HG02763 (cell line): ENCODE data around the gene SPAG8.

Experiments
- ATAC-seq: cut with Tn5 transposase; IDR thresholded peaks from one replicate; pipeline ENCODE4 v1.9.1; 2021; ENCODE audit warnings: mild to moderate bottlenecking, moderate library complexity; ENCODE audit not compliant: unreplicated experiment

The SPAG8 gene, protein sequence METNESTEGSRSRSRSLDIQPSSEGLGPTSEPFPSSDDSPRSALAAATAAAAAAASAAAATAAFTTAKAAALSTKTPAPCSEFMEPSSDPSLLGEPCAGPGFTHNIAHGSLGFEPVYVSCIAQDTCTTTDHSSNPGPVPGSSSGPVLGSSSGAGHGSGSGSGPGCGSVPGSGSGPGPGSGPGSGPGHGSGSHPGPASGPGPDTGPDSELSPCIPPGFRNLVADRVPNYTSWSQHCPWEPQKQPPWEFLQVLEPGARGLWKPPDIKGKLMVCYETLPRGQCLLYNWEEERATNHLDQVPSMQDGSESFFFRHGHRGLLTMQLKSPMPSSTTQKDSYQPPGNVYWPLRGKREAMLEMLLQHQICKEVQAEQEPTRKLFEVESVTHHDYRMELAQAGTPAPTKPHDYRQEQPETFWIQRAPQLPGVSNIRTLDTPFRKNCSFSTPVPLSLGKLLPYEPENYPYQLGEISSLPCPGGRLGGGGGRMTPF

DNA sequence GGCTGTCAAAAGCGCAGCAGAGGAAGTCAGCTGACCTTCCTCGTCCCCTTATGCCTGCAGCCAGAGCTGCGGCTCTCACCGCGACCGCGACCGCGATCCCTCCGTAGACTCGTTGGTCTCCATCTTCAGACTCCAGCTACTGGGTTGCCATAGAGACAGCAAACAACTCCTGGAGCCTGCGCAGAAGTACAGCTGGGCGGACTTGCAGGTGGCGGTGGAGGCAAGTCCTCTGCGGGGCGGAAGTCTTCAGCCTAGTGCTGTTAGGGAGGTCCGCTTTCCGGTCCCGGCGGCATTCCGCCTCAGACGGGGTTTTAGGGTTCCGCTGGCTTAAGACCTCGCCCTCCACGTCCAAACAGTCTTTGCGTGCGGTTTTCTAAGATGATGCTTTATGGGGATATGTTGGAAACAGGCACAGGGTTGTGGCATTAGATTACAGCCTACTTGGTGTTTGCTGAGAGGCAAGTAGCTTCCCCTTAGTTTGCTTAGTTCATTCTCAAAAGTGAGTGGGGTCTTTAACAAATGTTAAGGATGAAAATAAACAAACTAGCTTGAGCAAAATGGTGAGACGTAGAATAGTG, at the start of gene SPAG8:
TSS of gene SPAG8 (minus strand) at position 238 of the 578 bp plus-strand sequence. CDS start at position 123, 115 bp downstream.
- peak; percentile 51 for ATAC-seq

DNA sequence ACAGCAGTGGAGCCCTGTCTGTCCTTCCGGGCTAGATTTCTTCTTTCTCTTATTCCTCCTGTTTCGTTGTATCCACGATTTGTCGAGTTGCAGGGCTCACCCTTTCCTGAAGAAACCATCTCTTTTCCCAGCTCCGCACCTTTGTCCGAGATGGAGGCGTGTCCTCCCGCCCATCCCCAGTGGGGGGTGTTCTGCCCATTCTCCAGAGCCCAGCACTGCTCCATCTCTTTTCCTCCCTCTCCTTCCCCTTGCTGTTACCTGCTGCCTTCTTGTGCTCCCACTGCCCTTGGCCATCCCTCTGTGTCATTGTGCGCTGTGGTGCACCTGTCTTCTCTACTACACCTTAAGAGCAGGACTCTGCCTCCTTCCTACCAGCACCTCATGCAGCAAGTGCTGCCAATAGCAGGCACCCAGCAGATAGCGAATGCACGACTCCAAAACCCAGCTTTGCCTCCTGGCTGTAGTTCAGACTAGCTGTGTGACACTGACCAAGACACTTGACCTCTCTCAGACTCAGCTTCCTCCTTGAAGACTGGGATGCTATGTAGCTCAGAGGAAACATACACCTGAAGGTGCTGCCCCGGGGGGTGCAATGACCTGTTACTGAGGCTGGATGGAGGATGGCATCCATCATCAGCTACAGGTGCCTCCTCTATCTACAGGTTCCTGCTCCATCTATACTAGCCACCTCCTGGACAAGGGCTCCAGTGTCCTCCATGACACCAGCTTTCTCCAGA, 49.3 kb upstream of the SPAG8 start:
- ATAC-seq = no peak

DNA sequence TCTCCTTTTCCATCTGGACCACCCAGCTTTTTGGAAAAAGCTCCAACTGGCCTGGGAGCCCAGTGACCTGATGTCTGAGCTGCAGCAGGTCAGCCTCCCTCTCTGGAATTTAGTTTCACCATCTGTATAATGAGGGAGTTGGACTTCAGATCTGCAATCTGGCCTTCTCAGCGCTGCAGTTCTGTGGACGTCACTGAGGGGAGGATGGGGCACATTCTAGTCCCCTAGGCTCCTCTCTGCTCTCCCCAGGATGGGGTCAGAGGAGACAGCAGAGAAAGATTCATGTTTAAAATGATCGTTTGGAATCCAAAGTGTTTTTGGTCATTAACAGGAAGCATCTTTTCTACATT, 47.9 kb upstream of the SPAG8 start:
- ATAC-seq = no peak

DNA sequence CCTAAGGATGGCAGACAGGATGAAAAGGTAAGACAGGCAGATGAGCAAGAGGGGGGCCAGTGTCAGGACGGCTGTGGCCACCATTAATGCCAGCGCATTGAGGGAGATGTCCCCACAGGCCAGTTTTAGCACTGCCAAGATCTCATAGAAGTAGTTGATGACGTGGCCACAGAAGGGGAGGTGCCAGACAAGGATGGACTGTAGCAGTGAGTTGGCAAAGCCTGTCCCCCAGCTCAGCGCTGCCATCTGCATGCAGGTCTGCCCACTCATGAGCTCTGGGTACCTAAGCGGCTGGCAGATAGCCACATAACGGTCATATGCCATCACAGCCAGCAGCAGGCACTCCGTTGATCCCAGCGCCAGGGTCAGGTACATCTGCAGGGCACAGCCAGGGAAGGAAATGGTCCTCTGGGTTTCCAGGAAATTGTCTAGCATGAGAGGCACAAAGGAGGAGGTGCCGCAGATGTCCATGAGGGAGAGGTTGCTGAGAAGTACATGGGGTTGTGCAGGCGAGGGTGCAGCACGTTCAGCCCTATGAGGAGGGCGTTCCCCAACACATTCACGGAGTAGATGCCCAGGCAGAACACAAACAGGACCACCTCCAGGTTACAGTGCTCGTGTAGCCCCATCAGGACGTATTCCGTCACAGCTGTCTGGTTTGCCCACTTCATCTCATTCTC, 47.4 kb upstream of the SPAG8 start:
- ATAC-seq = no peak

DNA sequence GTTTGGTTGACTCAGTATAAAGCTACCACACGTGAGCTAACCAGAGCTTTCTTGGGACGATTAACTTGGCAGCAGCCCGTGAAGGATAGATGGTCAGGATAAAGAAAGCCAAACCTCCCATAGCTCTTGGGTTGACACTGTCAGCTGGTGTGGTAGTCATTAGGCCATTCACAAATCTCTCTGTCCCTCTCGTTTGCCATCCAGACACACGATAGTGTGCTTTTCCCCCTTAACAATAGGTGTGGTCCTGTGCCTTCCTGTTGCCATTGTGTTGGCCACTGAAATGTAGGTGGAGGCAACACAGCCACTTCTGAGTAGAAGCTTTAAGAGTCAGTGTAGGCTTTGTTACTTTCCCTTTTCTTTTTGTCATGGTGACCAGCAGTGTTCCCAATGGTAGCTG, 46.4 kb upstream of the SPAG8 start:
- ATAC-seq = no peak

DNA sequence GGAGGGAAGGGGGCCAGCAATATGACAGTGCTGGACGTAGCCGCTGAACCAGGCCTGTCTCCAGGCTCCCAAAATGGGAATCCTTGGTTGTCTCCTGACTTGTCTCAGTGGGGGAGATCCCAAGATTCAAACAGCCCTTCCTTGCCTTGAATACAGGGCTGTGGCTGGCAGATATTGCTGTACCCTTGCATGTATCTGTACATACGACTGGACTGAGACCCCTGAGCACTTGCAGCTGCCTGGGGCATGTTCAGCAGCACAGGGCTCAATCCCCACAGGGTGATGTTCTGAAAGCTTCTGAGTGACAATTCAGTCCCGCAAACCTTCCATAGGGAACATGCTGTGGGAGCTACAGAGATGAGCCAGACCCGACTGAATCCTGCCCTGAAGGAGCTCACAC, 44.8 kb upstream of the SPAG8 start:
- ATAC-seq = no peak

DNA sequence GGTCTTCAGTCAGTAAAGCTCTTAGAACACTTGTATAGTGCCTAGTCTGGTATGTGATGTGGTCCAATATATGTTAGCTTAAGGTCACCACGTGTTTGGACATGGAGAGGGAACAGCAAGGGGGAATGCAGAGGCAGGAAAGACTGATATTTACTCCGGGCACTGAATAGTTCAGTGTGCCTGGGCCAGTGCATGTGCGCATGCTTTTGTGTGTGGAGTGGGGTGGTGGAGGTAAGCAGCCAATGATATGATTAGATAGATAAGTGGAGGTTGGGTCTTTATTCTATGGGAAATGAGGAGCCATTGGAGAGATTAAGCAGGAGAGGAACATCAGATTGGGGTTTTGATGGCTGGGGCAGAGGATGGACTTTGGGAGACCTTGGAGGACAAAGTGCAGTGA, 44.1 kb upstream of the SPAG8 start:
- ATAC-seq = no peak

DNA sequence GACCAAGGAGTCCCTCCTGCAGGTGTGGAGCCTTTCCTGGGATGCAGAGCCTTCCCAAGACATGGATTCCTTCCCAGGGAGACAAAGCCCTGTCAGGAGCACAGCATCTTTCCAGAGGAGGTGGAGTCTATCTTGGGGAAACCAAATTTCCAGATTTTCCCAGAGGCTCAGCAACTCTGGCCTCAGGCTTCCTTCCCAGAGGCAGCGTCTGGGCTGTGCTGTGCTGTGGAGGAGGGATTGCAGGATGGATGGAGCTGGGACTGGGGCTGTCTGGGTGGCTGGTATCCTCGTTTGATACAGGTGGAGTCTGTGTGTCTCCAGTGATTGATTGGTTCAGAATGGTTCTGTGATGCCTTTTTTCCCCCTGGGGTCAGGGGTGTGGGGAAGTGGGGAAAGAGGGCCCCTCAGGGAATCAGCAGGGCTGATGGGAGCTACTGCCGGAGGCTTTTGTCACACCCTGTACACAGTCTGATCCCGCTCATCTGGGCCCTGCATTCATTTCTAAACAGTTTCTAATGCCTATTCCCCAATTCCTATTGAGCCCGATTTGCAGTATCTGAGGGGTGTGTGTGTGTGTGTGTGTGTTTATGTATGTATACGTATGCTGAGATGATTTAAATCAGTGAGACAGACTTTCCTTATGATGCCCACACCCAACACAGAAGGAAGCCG, 42.2 kb upstream of the SPAG8 start:
- no peak for ATAC-seq

DNA sequence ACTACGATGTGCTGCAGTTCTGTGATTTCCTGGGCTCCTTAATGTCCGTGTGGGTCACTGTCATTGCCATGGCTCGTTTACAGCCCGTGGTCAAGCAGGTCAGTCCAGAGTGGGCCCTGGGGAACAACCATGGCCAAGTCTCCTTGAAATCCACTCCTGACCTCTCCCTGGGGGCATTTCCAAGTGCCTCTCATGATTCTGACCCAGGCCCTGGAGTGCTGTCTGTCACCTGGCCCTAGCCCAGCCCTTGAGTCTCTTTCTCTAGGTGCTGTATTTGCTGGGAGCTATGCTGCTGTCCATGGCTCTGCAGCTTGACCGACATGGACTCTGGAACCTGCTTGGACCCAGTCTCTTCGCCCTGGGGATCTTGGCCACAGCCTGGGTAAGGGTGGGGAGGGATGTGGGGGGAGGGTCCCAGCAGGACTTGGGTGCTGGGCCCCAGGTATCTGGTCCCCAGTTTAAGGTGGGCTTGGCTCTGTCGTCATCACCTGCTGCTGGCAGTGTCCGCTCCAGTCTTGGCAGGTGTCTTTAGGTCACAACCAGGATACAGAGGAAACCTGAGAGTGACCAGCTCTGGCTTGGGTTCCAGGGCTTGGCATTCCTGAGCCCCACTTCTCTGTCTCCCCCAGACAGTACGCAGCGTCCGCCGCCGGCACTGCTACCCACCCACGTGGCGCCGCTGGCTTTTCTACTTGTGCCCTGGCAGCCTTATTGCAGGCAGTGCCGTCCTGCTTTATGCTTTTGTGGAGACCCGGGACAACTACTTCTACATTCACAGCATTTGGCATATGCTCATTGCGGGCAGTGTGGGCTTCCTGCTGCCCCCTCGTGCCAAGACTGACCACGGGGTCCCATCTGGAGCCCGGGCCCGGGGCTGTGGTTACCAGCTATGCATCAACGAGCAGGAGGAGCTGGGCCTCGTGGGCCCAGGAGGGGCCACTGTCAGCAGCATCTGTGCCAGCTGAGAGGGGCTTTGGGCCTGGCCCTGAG, 41.1 kb upstream of the SPAG8 start:
- no peak for ATAC-seq

DNA sequence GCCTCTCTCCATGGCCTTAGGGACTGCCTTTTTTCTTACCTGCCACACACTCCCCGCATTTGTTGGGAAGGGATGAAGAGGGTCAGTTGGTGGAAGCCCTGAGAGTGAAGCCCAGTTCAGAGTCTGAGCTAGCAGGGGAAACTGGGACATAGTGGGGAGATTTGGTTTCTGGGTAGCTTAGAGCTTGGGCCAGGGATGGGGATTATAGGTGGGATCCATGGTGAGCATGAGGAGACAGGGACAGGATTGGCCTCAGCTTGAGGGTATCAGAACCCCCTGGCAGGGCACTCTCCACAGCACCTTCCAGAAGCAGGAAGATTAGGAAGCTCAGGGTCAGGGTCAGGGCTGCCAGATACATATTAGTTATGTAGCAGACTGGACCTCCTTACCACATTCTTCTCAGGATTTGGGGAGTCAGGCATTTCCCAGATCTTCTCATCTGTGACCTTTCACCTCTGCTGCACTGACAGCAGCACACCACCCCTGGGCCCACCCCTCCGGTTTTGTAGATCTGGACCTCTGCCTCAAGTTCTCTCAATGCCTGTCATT, 40.3 kb upstream of the SPAG8 start:
- ATAC-seq = no peak

DNA sequence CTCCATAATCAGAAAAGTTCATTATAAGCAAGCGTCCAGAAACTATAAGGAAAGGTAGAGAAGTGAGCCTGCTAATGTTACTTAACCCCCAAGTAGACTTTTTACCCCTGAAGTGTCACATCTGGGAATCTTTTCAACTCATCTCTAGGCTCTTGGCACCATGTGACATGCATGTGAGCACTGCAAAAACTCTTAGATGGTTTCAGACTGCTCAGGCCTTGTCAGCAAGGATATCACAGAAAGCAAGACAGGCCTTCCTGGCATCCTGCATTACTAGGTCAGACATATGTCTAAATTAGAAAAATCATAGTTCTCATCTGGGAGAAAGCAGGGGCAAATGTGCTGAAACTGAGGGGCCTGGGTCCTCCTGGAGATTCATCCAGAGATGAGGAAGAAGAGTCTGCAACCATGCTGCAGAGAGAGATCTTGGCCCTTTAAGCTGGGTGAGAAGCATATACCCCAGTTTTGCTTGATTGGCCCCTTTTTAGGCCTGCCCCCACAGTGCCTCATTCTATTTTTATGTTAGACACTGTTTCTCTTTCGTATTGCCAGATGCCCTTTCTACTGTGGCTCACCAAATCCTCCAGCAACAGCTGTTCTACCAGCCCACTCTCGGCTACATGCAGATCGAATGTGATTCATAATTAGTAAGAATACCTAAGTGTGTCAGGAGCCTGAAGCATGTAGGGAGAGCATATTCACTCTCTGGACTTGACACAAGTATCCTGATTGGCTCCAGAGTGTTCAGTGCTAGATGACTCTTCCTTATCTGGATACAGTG, 35.9 kb upstream of the SPAG8 start:
- ATAC-seq = peak; percentile 89

DNA sequence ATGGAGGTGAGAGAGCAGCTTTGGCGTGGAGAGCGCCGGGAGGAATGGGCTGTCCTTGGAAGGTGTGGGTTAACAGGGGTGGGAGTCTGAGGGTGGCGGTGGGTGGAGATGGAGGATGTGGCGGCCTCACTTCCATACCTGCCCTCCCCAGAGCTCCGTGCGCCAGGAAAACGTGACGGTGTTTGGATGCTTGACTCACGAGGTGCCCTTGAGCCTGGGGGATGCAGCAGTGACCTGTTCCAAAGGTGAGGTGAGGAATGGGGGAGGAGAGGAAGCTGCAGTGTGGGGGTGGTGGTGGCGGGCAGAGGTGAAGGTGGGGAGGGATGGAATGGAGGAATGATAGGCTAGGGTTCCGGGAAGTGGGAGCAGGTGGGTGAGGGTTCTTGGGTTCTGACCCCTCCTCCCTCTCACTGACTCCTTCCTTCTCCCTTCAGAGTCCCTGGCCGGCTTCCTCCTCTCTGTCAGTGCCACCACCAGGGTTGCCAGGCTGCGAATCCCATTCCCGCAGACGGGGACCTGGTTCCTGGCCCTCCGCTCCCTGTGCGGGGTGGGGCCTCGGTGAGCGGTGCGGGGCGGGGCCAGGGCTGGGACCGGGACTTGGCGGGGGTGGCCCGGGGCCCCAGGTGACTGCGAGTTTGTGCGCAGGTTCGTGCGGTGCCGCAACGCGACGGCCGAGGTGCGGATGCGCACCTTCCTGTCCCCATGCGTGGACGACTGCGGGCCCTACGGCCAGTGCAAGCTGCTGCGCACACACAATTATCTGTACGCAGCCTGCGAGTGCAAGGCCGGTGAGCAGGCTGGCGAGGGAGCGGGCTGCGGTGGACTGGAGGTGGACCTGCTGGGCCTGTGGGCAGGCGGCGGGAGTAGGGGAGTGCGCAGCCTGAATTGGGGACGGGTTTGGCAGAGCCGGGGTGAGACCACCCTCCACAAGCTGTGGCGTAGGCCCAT, 34.0 kb upstream of the SPAG8 start:
- no peak for ATAC-seq

DNA sequence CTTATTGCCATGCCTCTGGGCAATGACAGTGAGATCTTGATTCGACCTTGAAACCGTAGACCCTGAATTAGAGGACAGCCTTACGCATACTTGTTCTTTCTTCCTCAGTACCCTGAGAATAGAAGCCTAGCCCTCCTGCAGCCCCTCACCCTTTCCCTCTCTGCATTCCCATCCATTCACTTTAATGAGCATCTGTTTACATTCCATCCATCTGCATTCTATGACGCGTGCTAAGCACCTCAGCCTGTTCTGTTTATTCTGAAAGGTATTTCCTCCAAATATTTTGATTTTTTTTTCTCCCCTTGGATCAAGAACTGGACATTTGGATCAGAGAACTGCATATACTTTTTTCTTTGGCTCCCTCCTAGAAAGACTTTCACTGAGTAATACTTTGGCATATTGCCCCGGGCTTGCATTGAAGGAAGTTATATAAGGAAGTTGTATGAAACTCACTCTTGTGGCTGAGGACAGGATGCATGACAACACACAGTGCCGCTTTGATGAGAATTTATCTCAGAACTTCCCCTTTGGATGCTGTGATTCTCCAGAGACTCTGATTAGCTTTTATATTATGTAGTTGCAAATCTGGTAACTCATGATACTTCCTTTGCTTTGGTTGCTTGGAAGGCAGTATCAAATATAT, 32.7 kb upstream of the SPAG8 start:
- no peak for ATAC-seq

DNA sequence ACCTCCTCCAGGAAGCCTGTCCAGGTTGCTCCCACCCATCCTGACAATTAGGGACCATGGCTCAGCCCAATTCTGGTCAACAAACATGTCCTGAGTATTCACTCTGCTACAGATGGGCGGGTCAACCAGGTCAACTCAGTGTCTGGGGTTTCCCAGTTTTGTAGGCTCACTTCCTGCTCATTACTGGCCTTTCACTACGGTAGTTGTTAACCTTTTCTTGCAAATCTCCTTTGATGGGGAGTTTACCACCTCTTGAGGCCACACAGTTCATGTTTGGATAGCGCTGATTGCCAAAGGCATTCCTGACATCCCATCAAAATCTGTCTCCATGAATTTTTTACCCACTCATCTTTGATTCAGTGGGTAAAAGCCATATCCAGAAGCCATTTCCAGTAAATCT, 30.7 kb upstream of the SPAG8 start:
- peak; percentile 76 for ATAC-seq

DNA sequence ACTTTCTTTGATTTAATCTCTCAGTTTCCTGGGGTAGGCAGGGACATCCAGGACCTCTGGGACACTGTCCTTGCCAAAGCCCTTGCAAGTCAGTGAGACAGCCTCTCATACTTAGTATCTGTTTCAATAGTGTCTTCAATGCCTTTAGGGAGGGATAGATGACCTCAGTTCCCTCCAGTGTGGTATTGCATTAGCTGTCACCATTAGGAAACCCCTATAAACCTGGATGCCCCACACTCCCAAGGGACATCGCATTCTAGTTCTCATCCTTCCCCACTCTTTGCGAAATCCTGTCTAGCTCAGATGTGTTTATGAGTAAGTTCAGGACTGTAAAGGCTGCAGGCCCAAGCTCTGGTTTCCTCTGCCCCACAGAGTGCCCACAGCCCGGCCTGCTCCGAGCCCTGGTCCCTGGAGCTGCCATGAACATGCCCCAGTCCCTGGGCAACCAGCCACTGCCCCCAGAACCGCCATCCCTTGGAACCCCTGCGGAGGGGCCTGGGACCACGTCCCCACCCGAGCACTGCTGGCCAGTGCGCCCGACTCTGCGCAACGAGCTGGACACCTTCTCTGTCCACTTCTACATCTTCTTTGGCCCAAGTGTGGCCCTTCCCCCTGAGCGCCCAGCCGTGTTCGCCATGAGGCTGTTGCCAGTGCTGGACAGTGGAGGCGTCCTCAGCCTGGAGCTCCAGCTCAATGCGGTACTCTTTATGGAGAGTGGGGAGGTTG, 30.1 kb upstream of the SPAG8 start:
- ATAC-seq = no peak

DNA sequence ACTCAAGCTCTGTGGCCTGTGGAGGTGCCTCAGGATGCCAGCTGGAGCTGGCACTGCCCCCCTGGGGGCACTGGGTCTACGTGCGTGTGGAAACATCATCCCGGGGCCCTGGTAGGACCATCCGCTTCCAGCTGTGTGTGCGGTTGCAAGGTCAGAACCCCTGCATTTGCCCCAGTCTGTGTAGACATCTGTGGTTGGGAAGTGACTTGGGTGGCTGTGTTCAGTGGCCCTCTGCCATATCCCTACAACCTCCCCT, 29.5 kb upstream of the SPAG8 start:
- no peak for ATAC-seq
